H1 (cell line): ENCODE results near the gene PCCA. TPM values are rescaled to one million over a fixed set of nuclear protein-coding genes. Genes with fewer than 3 reads are reported as not detected.
A peak's percentile ranks its signal among the peaks of the same experiment; 100 is the strongest.

Experiments used
- CTCF ChIA-PET: fragments of 300-600 bp; sonication (Branson Sonifier 250); formaldehyde crosslinking; loops from one replicate; lab custom pipeline; 2021; ENCODE audit not compliant: partially characterized antibody; lab: Charles Lee
- POLR2A ChIA-PET: fragments of 300-600 bp; sonication (Branson Sonifier 250); formaldehyde crosslinking; loops from one replicate; lab custom pipeline; 2021; ENCODE audit warnings: inconsistent platforms; ENCODE audit not compliant: partially characterized antibody; lab: Charles Lee
- DNase-seq, 2 experiments: peaks; one replicate each; pipeline versions ENCODE4 v3.0.0 to v3.0.0-alpha.2; 2010 to 2022; ENCODE audit warnings: low spot score in 2 of 2, low read depth in 1 of 2, mixed read lengths in 1 of 2
- FAIRE-seq: peaks from 2 replicates; lab custom pipeline; 2011; peaks lifted over from hg19 to GRCh38; lab: Jason Lieb, UNC
- H2AFZ ChIP-seq: 2 replicates; pipeline ENCODE4 v1.8.1; 2012; ENCODE audit warnings: low read length, inconsistent platforms
- H2AK5ac ChIP-seq: 2 replicates; pipeline ENCODE4 v1.6.1; 2013; ENCODE audit warnings: low read depth, low read length
- H2BK120ac ChIP-seq: replicated peaks from 2 replicates; pipeline ENCODE3; 2013; ENCODE audit warnings: low read depth, low read length, inconsistent platforms
- H2BK12ac ChIP-seq: 2 replicates; pipeline ENCODE4 v1.6.1; 2013; ENCODE audit warnings: low read depth, low read length
- H2BK15ac ChIP-seq: 2 replicates; pipeline ENCODE4 v1.6.1; 2013; ENCODE audit warnings: low read length
- H2BK20ac ChIP-seq: 2 replicates; pipeline ENCODE4 v1.6.1; 2013; ENCODE audit warnings: low read length
- H2BK5ac ChIP-seq: 2 replicates; pipeline ENCODE4 v1.6.1; 2013; ENCODE audit warnings: low read depth, low read length
- H3K14ac ChIP-seq: 2 replicates; pipeline ENCODE4 v1.6.1; 2013; ENCODE audit warnings: inconsistent platforms; ENCODE audit not compliant: insufficient read length
- H3K18ac ChIP-seq: 2 replicates; pipeline ENCODE4 v1.6.1; 2013; ENCODE audit warnings: low read length; ENCODE audit errors: extremely low read depth
- H3K23ac ChIP-seq: 2 replicates; pipeline ENCODE4 v1.6.1; 2013; ENCODE audit warnings: inconsistent platforms; ENCODE audit not compliant: insufficient read length
- H3K23me2 ChIP-seq: 2 replicates; pipeline ENCODE4 v1.6.1; 2013; ENCODE audit warnings: low read depth, low read length
- H3K27ac ChIP-seq: 2 replicates; pipeline ENCODE4 v1.6.1; 2011; ENCODE audit warnings: low read depth, low read length, inconsistent platforms
- H3K27me3 ChIP-seq, 4 experiments: replicated peaks in 1 of 4; 1 replicate in 1 of 4; 2 replicates in 3 of 4; pipeline versions ENCODE4 v1.6.1 to v1.8.1; 2011 to 2013; ENCODE audit warnings: low read length in 3 of 4, mild to moderate bottlenecking in 3 of 4, inconsistent platforms in 2 of 4, mixed read lengths in 2 of 4, moderate library complexity in 1 of 4; ENCODE audit not compliant: control insufficient read depth in 3 of 4, insufficient read depth in 3 of 4; ENCODE audit errors: extremely low read depth in 1 of 4
- H3K36me3 ChIP-seq, 4 experiments: 2 replicates each; pipeline versions ENCODE4 v1.6.1 to v1.8.1; 2011 to 2013; ENCODE audit warnings: mild to moderate bottlenecking in 4 of 4, low read length in 3 of 4, moderate library complexity in 2 of 4, control low read depth in 1 of 4, inconsistent platforms in 1 of 4; ENCODE audit not compliant: insufficient read depth in 4 of 4, control insufficient read depth in 2 of 4
- H3K4ac ChIP-seq: replicated peaks from 2 replicates; pipeline ENCODE3; 2013; ENCODE audit warnings: low read length, low read depth, mixed read lengths, inconsistent platforms; ENCODE audit not compliant: insufficient read length
- H3K4me1 ChIP-seq, 4 experiments: replicated peaks in 1 of 4; 1 replicate in 1 of 4; 2 replicates in 3 of 4; pipeline versions ENCODE4 v1.6.1 to v1.8.1; 2011 to 2013; ENCODE audit warnings: low read length in 3 of 4, inconsistent platforms in 2 of 4, mixed read lengths in 1 of 4; ENCODE audit not compliant: insufficient read depth in 4 of 4, control insufficient read depth in 3 of 4
- H3K4me2 ChIP-seq, 2 experiments: 2 replicates each; pipeline versions ENCODE4 v1.6.1 to v1.8.1; 2011 to 2013; ENCODE audit warnings: low read depth in 2 of 2, low read length in 2 of 2, control low read depth in 1 of 2, inconsistent platforms in 1 of 2, mild to moderate bottlenecking in 1 of 2; ENCODE audit not compliant: insufficient read depth in 1 of 2
- H3K4me3 ChIP-seq, 4 experiments: fragments of 200-600, 300-600 bp in 1 of 4; sonication (generic), shearing (Covaris generic), sonication (Bioruptor Twin) in 1 of 4; 2 replicates each; pipeline versions ENCODE4 v1.5.1 to v1.8.1; 2011 to 2016; ENCODE audit warnings: low read length in 4 of 4, low read depth in 3 of 4, control low read depth in 2 of 4, inconsistent platforms in 2 of 4, mild to moderate bottlenecking in 2 of 4, mixed read lengths in 1 of 4, moderate library complexity in 1 of 4; ENCODE audit not compliant: insufficient read depth in 2 of 4; ENCODE audit errors: extremely low read depth in 1 of 4
- H3K56ac ChIP-seq: replicated peaks from 2 replicates; pipeline ENCODE3; 2013; ENCODE audit warnings: low read depth, mild to moderate bottlenecking, mixed read lengths, low read length, inconsistent platforms; ENCODE audit not compliant: insufficient read length
- H3K79me1 ChIP-seq: 2 replicates; pipeline ENCODE4 v1.6.1; 2013; ENCODE audit warnings: low read depth, low read length, control low read depth
- H3K79me2 ChIP-seq, 2 experiments: 2 replicates each; pipeline versions ENCODE4 v1.6.1 to v1.8.1; 2012 to 2013; ENCODE audit warnings: low read length in 2 of 2, mild to moderate bottlenecking in 2 of 2, inconsistent platforms in 1 of 2; ENCODE audit not compliant: insufficient read depth in 2 of 2, control insufficient read depth in 1 of 2
- H3K9ac ChIP-seq, 4 experiments: replicated peaks in 1 of 4; 1 replicate in 1 of 4; 2 replicates in 3 of 4; pipeline versions ENCODE4 v1.6.1 to v1.8.1; 2011 to 2013; ENCODE audit warnings: low read depth in 3 of 4, low read length in 3 of 4, control low read depth in 2 of 4, mild to moderate bottlenecking in 2 of 4, moderate library complexity in 2 of 4, inconsistent platforms in 1 of 4; ENCODE audit errors: extremely low read depth in 1 of 4
- H3K9me3 ChIP-seq, 2 experiments: 2 replicates each; pipeline versions ENCODE4 v1.6.1 to v1.8.1; 2012 to 2013; ENCODE audit warnings: mild to moderate bottlenecking in 2 of 2, moderate library complexity in 2 of 2, control low read depth in 1 of 2, inconsistent platforms in 1 of 2, low read depth in 1 of 2, low read length in 1 of 2, mixed read lengths in 1 of 2; ENCODE audit not compliant: insufficient read depth in 2 of 2
- H4K20me1 ChIP-seq, 2 experiments: replicated peaks in 1 of 2; 2 replicates each; pipeline versions ENCODE3 to v1.8.1; 2011 to 2013; ENCODE audit warnings: inconsistent platforms in 2 of 2, low read length in 2 of 2, mild to moderate bottlenecking in 1 of 2; ENCODE audit not compliant: insufficient read depth in 2 of 2, control insufficient read depth in 1 of 2
- H4K5ac ChIP-seq: 2 replicates; pipeline ENCODE4 v1.6.1; 2013; ENCODE audit warnings: low read length, low read depth, mixed read lengths, inconsistent platforms; ENCODE audit not compliant: insufficient read length
- H4K8ac ChIP-seq: 2 replicates; pipeline ENCODE4 v1.8.0; 2013; ENCODE audit warnings: mild to moderate bottlenecking, moderate library complexity, low read length, inconsistent platforms; ENCODE audit not compliant: insufficient read depth; ENCODE audit errors: extremely low read depth
- H4K91ac ChIP-seq: replicated peaks from 2 replicates; pipeline ENCODE3; 2013; ENCODE audit warnings: low read length, mixed read lengths, inconsistent platforms; ENCODE audit not compliant: insufficient read length
- GTF2F1 ChIP-seq: IDR thresholded peaks from 2 replicates; pipeline ENCODE4 v1.6.1; 2012; ENCODE audit warnings: low read depth, low read length, improper control_type of control experiment, borderline replicate concordance
- JUND ChIP-seq: IDR thresholded peaks from 2 replicates; pipeline ENCODE4 v1.6.1; 2011; ENCODE audit warnings: mild to moderate bottlenecking, improper control_type of control experiment, low read length
- MAFK ChIP-seq: IDR thresholded peaks from 2 replicates; pipeline ENCODE4 v1.6.1; 2012; ENCODE audit warnings: low read depth, mild to moderate bottlenecking, improper control_type of control experiment, low read length
- PHF8 ChIP-seq: fragments of 200-600 bp; sonication (generic); conservative IDR thresholded peaks from 2 replicates; pipeline ENCODE4 v1.7.1; 2012; ENCODE audit warnings: low read depth, mild to moderate bottlenecking, inconsistent platforms, low read length, moderate library complexity
- RXRA ChIP-seq: IDR thresholded peaks from 2 replicates; pipeline ENCODE4 v1.6.1; 2011; ENCODE audit warnings: low read depth, mild to moderate bottlenecking, low read length, moderate library complexity; ENCODE audit not compliant: insufficient read depth
- SAP30 ChIP-seq: fragments of 300-600 bp; sonication (generic); IDR thresholded peaks from 2 replicates; pipeline ENCODE4 v1.7.1; 2012; ENCODE audit warnings: low read length, moderate library complexity, mild to moderate bottlenecking, inconsistent platforms; ENCODE audit not compliant: insufficient read depth, insufficient replicate concordance
- SIX5 ChIP-seq: IDR thresholded peaks from 2 replicates; pipeline ENCODE4 v1.6.1; 2011; ENCODE audit warnings: mild to moderate bottlenecking, low read depth, low read length
- YY1 ChIP-seq: IDR thresholded peaks from 2 replicates; pipeline ENCODE4 v1.6.1; 2011; ENCODE audit warnings: low read depth, mild to moderate bottlenecking, low read length
- WGBS, 2 experiments: shearing (Covaris generic) in 1 of 2; methylation state at CpG; one replicate each; pipeline versions ENCODE4 v1.1.6 to v1.1.7; 2013 to 2015; ENCODE audit warnings: low lambda C conversion rate in 2 of 2, mixed read lengths in 2 of 2, inconsistent platforms in 1 of 2, low coverage in 1 of 2, missing lambda C conversion rate in 1 of 2; ENCODE audit not compliant: insufficient replicate concordance in 2 of 2, insufficient coverage in 1 of 2, insufficient read length in 1 of 2; ENCODE audit errors: extremely low coverage in 1 of 2, missing lambda C conversion rate in 1 of 2; 5-methylcytosine and 5-hydroxymethylcytosine counted together
- polyA plus RNA-seq, 7 experiments: library from polyadenylated mRNA; depleted of rRNA in 3 of 7; stranded (reverse) in 5 of 7; unstranded in 2 of 7; fragments of >200 nt in 5 of 7; fragments of 200-250 nt in 2 of 7; gene quantifications; 1 replicate in 5 of 7; 2 replicates in 1 of 7; 4 replicates in 1 of 7; pipeline versions ENCODE4 v1.2.1 to v1.2.3, GENCODE V29; 2011 to 2013; ENCODE audit warnings: missing spikeins in 2 of 7, mixed read lengths in 2 of 7
- total RNA-seq: library from RNA; stranded (reverse); fragmentation: NEBNext Ultra II Directional; extraction: Animal tissue kit (Norgen Biotek cat#: 25700); gene quantifications from 2 replicates; pipeline ENCODE4 v1.2.1, GENCODE V29; 2021

The PCCA gene
- total and polyA plus RNA-seq, 2 of the 8 experiments (the other 6 are each of a cell fraction or from before 2014, with no cell fraction given): 18.4 to 49.8 TPM

DNA sequence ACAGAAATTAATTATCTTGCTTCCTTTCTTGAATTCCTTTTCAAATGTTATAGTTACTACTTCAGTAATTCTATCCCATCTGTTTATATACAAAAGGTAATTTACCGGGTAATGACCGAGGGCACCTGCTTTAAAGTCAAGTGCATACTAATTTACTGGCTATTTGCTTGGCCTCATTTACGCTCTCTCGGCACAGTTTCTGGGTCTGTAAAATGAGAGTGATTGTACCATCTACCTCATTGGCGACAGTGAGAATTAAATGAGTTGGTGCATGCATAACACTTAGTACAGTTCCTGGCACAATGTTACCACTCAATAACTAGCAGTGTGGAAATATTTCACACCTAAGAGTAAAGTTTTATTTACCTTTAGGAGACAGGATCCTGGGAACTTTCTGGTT, 388.1 kb downstream of the PCCA start:
- Histone ChIP-seq H4K20me1 (no peaks in the 10 kb centered on the region), H4K8ac (no peak overlapping the region), H2BK5ac (no peak overlapping the region), H3K4me1 (peaks cover 6 to 19% (median 13%) of the 10 kb centered on the region in 4 experiments), H3K14ac (no peak overlapping the region), H4K91ac (no peak overlapping the region), H4K5ac (no peak overlapping the region), H2BK120ac (no peak overlapping the region), H3K9me3 (no peaks in the 10 kb centered on the region), H3K4me3 (no peak overlapping the region), H3K18ac (no peak overlapping the region), H3K27me3 (no peaks in the 10 kb centered on the region), H2AFZ (no peak overlapping the region), H3K56ac (no peak overlapping the region), H2BK12ac (no peak overlapping the region), H3K23ac (no peak overlapping the region), H3K79me1 (no peaks in the 10 kb centered on the region), H2BK15ac (no peak overlapping the region), H3K4me2 (no peak overlapping the region), H3K27ac (no peak overlapping the region), H3K79me2 (no peaks in the 10 kb centered on the region), H3K9ac (no peak overlapping the region), H3K23me2 (no peaks in the 10 kb centered on the region), H3K4ac (no peak overlapping the region), H2AK5ac (0 out of 2 replicates have a peak overlapping the region, but pooled peaks have one; percentile 18), H2BK20ac (no peak overlapping the region), H3K36me3 (no peaks in the 10 kb centered on the region)
- POLR2A ChIA-PET: no interaction called here
- WGBS, 2 experiments: 93% methylated on average over 5 of the region's 5 CpGs; no CpG with 5 or more reads in 1 of the 2 experiments
- FAIRE-seq (no peak), DNase-seq (no peak)
- CTCF ChIA-PET: no interaction called here
- TF ChIP-seq SAP30: no peak
- no peak for TF ChIP-seq MAFK
- no peak for TF ChIP-seq GTF2F1
- no peak for TF ChIP-seq PHF8
- TF ChIP-seq YY1: no peak
- no peak for TF ChIP-seq RXRA
- no peak for TF ChIP-seq JUND
- no peak for TF ChIP-seq SIX5
